HG03139 (cell line): ENCODE data around the gene HLA-DQB2.
"Not testable (repeated sequence)": the region's sequence is repeated elsewhere in the genome, so short reads cannot be mapped to it uniquely, and the experiment has no call there.

ENCODE experiments used
- ATAC-seq: cut with Tn5 transposase; IDR thresholded peaks from one replicate; pipeline ENCODE4 v1.9.1; 2021; ENCODE audit not compliant: unreplicated experiment

HLA-DQB2 gene

DNA sequence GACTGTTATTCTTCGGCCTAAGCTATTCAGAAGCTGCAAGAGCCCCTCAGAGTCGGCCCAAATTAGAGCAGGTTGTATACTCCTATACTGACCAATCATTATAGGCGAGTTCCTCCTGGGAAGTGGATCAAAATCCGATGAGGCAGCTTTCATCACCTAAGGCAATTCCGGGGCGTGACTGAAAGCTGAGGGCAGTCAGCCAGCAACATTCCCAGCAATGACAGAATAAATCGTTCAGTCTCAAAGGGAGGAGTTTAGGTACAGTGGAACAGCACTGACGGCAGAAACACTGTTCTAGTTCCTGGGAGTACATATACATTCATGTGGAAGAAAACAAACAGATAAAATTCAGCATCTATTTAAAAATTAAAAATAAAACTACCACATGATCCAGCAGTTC lies 10.8 kb downstream of the HLA-DQB2 start:
- ATAC-seq: no peak

GRCh38 chr6:32745649-32746048 lies 17.7 kb downstream of the HLA-DQB2 start:
- not testable (repeated sequence) for ATAC-seq

- ATAC-seq: no peak
These were observed 18.6 kb downstream of the HLA-DQB2 start for GRCh38 chr6:32744776-32745175.

- no peak for ATAC-seq
These were observed 21.0 kb downstream of the HLA-DQB2 start for GRCh38 chr6:32742374-32742773.

GRCh38 chr6:32741031-32741960 lies 22.0 kb downstream of the HLA-DQB2 start, which contains the start of gene HLA-DQA2:
HLA-DQA2 (plus strand) TSS chr6:32741391; CDS start chr6:32741444, 53 bp downstream.
- no peak for ATAC-seq

GRCh38 chr6:32738126-32738525 lies 25.2 kb downstream of the HLA-DQB2 start:
- no peak for ATAC-seq

DNA sequence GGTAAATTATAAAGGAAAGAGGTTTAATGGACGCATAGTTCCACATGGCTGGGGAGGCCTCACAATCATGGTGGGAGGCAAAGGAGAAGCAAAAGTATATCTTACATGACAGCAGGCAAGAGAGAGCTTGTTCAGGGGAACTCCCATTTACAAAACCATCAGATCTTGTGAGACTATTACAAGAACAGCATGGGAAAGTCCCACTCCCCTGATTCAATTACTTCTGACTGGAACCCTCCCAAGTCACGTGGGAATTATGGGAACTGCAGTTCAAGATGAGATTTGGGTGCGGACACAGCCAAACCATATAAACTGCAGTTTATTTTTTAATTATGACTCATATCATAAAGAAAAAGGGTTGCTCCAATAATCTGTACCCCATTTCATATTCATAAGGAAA lies 44.5 kb downstream of the HLA-DQB2 start:
- ATAC-seq: no peak

- no peak for ATAC-seq
These were observed 46.9 kb downstream of the HLA-DQB2 start for GRCh38 chr6:32716396-32716795.

GRCh38 chr6:32713241-32713640 lies 50.1 kb downstream of the HLA-DQB2 start:
- no peak for ATAC-seq

DNA sequence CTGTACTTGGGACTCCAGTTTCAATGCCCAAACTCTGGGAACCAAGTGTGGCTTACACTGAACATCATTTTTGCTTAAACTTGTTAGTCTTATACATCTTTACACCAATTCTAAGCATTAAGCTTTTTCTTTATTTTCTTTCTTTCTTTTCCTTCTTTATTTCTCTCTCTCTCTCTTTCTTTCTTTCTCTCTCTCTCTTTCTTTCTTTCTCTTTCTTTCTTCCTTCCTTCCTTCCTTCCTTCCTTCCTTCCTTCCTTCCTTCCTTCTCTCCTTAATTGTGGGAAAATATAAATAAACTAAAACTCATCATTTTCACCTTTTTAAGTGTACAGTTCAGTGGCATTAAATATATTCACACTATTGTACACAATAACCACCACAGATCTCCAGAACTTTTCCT lies 53.7 kb downstream of the HLA-DQB2 start:
- no peak for ATAC-seq
